Measurements from ENCODE around the gene IFT25. TPM values are rescaled to one million over a fixed set of nuclear protein-coding genes. Genes with fewer than 3 reads are reported as not detected.

IFT25 gene
- total RNA-seq, 2 experiments from 2014 or later, result 60.5 to 63.5 TPM

- ChIA-PET POLR2A (no interaction called here), CTCF (no interaction called here)
- intact Hi-C loops (cut with micrococcal nuclease), result no loop called here
- H3K36me3 Mint-ChIP-seq (ENCODE audit: low read depth), result no peaks in the 10 kb centered on the region
- peaks cover 5% of the 10 kb centered on the region for H3K4me1 Mint-ChIP-seq (ENCODE audit: low read depth)
- ATAC-seq (no peak), DNase-seq (no peak)
- no peaks in the 10 kb centered on the region for H3K27me3 Mint-ChIP-seq
- H3K4me3 Mint-ChIP-seq, result no peak overlapping the region
- H3K27ac Mint-ChIP-seq, result no peak overlapping the region
- H3K9me3 Mint-ChIP-seq, result no peaks in the 10 kb centered on the region
- no peak for TF ChIP-seq CTCF (IDR thresholded peaks at IDR 0.05)
Measured at GRCh38 chr1:53905509-53905908, 40.0 kb downstream of the IFT25 start.

GRCh38 chr1:53902235-53903138 is 43.0 kb downstream of the IFT25 start:
- intact Hi-C loops (cut with micrococcal nuclease), result no loop called here
- H3K27ac Mint-ChIP-seq, result no peak overlapping the region
- H3K27me3 Mint-ChIP-seq, result no peaks in the 10 kb centered on the region
- CTCF ChIA-PET, result interaction anchor here (1.4 kb wide), 1 partner anchor 42 kb away, joined by 4 read pairs; no protein-coding TSS in a partner anchor
- H3K9me3 Mint-ChIP-seq, result no peaks in the 10 kb centered on the region
- no peak overlapping the region for H3K4me3 Mint-ChIP-seq
- no peak for ATAC-seq
- H3K4me1 Mint-ChIP-seq (ENCODE audit: low read depth), result peaks cover 5% of the 10 kb centered on the region
- POLR2A ChIA-PET, result no interaction called here
- no peaks in the 10 kb centered on the region for H3K36me3 Mint-ChIP-seq (ENCODE audit: low read depth)
- TF ChIP-seq CTCF (IDR thresholded peaks at IDR 0.05), result no peak
- DNase-seq, result no peak

- ATAC-seq (no peak), DNase-seq (no peak)
- CTCF ChIA-PET, result interaction anchor here (0.7 to 3.0 kb wide), 6 partner anchors 15 to 60 kb away, joined by 3 to 11 read pairs (median 4); no protein-coding TSS in a partner anchor
- peaks cover 6% of the 10 kb centered on the region for H3K27me3 Mint-ChIP-seq
- peaks cover 5% of the 10 kb centered on the region for H3K4me1 Mint-ChIP-seq (ENCODE audit: low read depth)
- H3K36me3 Mint-ChIP-seq (ENCODE audit: low read depth), result no peaks in the 10 kb centered on the region
- no peak overlapping the region for H3K27ac Mint-ChIP-seq
- no peak overlapping the region for H3K4me3 Mint-ChIP-seq
- no peak for TF ChIP-seq CTCF (IDR thresholded peaks at IDR 0.05)
- intact Hi-C loops (cut with micrococcal nuclease), result no loop called here
- POLR2A ChIA-PET, result interaction anchor here (1.3 kb wide), 1 partner anchor 25 kb away, joined by 4 read pairs; no protein-coding TSS in a partner anchor
- H3K9me3 Mint-ChIP-seq, result no peaks in the 10 kb centered on the region
Measured at GRCh38 chr1:53899708-53900107, 45.8 kb downstream of the IFT25 start.

- ChIA-PET CTCF (interaction anchor here (1.1 to 3.0 kb wide), 3 partner anchors 20 to 60 kb away, joined by 5 to 11 read pairs (median 6); no protein-coding TSS in a partner anchor), POLR2A (no interaction called here)
- H3K9me3 Mint-ChIP-seq, result no peaks in the 10 kb centered on the region
- no peak for TF ChIP-seq CTCF (IDR thresholded peaks at IDR 0.05)
- peaks cover 6% of the 10 kb centered on the region for H3K27me3 Mint-ChIP-seq
- H3K4me1 Mint-ChIP-seq (ENCODE audit: low read depth), result peaks cover 5% of the 10 kb centered on the region
- H3K27ac Mint-ChIP-seq, result no peak overlapping the region
- H3K4me3 Mint-ChIP-seq, result no peak overlapping the region
- DNase-seq, result no peak
- H3K36me3 Mint-ChIP-seq (ENCODE audit: low read depth), result no peaks in the 10 kb centered on the region
- intact Hi-C loops (cut with micrococcal nuclease), result no loop called here
- ATAC-seq, result no peak
Measured at GRCh38 chr1:53899206-53899628, 46.3 kb downstream of the IFT25 start.

- intact Hi-C loops (cut with micrococcal nuclease), result no loop called here
- ChIA-PET CTCF (interaction anchor here (1.5 kb wide), 1 partner anchor 63 kb away, joined by 3 read pairs; no protein-coding TSS in a partner anchor), POLR2A (no interaction called here)
- peaks cover 6% of the 10 kb centered on the region for H3K27me3 Mint-ChIP-seq
- no peaks in the 10 kb centered on the region for H3K36me3 Mint-ChIP-seq (ENCODE audit: low read depth)
- no peak overlapping the region for H3K27ac Mint-ChIP-seq
- DNase-seq (no peak), ATAC-seq (no peak)
- H3K4me1 Mint-ChIP-seq (ENCODE audit: low read depth), result peaks cover 6% of the 10 kb centered on the region
- TF ChIP-seq CTCF (IDR thresholded peaks at IDR 0.05), result no peak
- no peak overlapping the region for H3K4me3 Mint-ChIP-seq
- no peaks in the 10 kb centered on the region for H3K9me3 Mint-ChIP-seq
Measured at GRCh38 chr1:53896635-53897229, 48.8 kb downstream of the IFT25 start.
